HG03342 (cell line): ENCODE results near the gene TEX261.

ENCODE experiments used
- ATAC-seq: cut with Tn5 transposase; IDR thresholded peaks from one replicate; pipeline ENCODE4 v1.9.1; 2021; ENCODE audit warnings: mild to moderate bottlenecking, moderate library complexity; ENCODE audit not compliant: unreplicated experiment

TEX261 gene

DNA sequence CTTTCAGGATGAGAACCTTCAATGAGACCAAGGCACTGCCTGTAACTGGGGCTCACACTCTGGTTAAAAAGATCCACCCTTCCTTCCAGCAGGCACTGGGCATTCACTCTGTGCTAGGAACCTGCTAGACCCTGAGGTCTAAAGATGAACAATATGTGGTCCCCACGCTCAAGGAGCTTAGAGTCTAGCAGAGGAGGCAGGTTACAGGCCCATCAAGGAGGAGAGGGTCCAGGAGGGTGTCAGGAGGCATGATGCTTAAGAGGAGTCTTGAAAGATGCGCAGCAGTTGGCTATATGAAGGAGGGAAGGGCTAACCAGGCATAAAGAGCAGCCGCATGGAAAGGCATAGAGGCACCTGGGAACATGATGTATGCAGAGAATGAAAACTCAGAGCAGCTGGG is 11.7 kb downstream of the TEX261 start:
- ATAC-seq = no peak

DNA sequence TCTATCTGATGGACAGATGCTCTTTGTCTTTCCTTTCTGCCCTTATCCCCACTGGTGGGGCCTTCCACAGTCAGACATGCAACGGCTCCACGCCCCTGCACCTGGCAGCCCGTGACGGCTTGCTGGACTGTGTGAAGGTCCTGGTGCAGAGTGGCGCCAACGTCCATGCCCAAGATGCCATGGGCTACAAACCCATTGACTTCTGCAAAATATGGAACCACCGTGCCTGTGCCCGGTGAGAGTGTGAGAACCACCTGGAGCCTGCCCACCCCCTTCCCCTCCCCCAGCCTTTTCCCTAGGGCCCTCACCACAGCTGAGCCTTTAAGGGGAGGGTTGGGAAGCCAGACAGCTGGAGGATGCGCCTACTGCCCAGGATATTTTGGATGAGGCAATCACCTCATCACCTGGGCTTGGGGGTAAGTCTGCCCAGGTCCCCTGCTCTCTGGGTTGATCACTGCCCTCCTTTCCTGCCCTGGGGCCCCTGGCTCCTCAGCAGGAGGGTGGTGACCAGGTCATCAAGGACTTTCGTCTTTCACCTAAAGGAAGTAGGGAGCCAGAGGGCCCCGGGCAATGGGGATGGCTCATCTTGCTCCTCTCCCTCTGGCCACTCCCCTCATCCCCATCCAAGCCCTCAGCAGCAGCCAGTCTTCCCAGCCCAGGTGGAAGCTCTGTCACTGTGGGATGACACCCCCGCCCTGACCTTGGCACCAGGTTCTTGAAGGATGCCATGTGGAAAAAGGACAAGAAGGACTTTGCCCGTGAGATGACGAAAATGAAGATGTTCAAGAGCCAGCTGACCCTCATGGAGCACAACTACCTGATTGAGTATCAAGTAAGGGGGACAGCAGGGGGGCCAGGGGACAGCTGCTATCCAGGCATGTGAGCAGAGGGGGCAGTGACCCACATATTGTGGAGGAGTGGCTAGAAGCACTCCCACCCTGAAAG is 12.5 kb downstream of the TEX261 start:
- no peak for ATAC-seq

DNA sequence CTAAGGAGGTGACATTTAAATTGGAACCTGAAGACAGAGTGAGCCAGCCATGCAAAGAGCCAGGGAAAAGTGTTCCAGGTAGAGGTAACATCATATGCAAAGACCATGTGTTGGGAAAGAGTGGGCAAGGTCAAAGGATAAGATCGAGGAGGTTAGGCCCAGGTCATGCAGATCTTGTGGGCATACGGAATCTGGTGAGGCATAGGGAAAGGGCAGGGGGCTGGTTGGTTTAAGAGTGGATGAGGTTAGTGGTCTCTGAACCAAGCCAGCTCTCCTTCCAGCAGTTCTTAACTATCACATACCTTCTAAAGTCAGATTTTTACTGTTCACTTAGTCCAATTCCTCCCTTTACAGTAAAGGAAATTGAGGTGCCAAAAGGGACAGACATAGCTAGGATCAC is 13.3 kb downstream of the TEX261 start:
- ATAC-seq = no peak

DNA sequence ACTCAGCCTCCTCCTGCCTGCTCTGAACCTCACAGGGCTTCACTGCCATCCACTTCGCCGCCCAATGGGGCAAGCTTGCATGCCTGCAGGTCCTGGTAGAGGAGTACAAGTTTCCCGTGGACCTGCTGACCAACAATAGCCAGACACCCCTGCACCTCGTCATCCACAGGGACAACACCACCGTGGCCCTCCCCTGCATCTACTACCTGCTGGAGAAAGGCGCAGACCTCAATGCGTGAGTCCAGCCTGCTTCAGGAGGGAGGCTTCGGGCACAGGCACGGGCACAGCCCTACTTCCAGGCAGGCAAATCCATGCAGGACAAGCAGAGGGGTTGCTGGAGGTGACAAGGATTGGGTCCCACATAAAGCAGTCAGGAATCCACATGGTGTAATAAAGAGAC is 15.0 kb downstream of the TEX261 start:
- no peak for ATAC-seq

DNA sequence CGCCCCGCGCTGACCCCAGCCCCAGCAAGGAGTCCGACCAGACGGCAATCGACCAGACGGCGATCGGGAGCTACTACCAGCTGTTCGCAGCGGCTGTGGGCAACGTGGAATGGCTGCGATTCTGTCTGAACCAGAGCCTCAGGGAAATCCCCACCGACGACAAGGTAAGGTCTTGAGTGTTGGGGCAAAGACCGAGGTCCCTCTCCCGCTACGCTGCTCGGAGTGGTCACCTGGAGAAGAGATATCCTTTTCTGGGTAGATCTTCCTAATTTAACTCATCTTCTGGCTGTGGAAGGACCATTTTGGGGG is 15.5 kb downstream of the TEX261 start:
- no peak for ATAC-seq

DNA sequence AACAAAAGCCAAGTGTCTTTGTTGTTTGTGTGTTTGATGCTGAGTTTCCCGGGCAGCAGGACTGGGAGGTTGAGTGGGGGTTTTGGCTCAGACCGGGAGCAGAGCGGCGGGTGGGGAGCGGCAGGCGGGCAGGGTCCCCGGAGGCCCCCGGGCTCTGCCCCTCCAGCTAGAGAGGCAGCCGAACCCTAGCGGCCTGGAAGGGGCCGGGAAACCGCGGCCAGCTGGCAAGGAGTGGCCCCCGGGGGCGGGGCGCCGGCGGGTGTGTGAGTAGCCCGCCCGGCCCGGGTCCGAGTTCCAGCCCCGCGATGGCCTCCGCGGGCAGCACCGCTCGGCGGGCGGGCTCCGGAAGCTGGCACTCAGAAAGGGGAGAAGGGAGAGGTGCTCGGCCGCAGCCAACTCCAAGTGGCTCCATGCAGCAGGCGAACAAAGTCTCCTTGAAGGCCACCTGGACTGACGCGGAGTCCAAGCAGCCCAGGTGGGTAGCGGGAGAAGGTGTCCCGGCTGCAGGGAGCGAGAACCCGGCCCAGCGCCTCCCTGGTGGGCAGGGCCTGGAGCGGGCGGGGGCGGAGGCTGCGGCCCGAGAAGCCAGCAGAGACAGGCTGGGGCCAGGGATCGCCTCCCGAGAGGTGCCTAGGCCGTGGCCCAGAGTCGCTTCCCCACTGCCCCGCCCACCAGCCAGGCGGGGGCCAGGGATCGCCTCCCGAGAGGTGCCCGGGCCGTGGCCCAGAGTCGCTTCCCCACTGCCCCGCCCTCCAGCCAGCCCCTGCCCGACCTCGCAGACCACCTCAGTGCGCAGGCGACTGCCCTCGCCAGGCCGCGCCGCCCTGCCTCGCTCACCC is 16.1 kb downstream of the TEX261 start, which contains the start of gene ANKRD53:
ANKRD53 (plus strand) TSS at position 290 of the 839 bp plus-strand sequence; CDS start at position 306, 16 bp downstream.
- no peak for ATAC-seq

DNA sequence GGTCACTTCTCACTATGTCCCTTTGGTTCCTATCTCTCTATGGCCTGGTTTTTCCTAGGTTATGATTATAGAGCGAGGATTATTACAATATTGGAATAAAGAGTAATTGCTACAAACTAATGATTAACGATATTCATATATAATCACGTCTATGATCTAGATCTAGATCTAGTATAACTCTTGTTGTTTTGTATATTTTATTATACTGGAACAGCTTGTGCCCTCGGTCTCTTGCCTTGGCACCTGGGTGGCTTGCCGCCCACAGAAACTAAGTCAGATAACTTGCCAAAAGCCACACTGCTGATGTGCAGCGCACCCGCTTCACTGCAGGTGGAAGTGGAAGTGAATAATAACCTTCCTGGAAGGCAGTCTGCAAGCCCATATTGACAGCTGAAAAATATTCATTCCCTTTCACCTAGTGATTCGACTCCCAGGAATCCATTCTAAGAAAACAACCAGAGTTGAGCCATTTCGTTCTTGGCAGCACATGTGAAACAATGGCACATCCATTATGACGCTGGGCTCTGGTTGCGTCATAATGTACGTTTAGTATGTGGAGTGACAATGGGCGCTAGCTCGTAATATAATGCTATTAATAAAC is 17.0 kb downstream of the TEX261 start:
- no peak for ATAC-seq

DNA sequence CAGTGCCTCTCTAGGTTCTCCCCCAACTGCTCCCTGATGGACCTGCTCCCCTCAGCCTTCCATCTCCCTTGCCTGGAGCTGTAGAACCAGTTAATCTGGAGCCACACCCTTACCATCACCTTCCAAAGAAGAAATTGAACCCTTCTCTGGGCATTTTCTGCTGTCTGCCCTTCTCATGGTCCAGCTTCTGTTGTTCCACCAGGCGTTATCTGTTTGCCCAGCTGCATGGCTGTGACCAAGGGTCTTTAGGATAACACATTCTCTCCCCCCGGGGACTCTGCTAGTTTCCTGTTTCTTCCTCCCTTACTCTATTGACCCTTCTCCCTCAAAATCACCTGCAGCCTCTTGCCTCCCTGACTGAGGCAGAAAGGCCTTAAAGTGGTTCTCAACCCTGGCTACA is 19.4 kb downstream of the TEX261 start:
- no peak for ATAC-seq

DNA sequence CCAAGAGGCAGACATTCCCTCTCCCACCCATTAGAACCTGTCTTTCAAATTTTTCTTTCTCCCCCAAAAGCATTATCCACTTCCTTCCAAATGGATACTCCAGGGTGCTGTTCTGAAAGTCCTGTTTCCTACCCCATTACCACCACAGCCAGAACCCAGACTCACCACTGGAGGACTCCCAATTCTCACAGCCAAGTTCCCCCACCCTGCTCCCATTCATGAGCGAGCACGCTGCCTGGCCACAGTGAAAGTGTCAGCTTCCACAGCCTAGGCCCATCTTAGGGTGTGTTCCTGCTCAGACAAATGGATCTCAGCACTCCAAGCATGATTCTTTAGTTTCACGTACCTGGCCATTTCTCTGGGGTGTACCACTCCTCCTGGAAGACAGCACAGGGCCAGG is 20.1 kb downstream of the TEX261 start:
- no peak for ATAC-seq

DNA sequence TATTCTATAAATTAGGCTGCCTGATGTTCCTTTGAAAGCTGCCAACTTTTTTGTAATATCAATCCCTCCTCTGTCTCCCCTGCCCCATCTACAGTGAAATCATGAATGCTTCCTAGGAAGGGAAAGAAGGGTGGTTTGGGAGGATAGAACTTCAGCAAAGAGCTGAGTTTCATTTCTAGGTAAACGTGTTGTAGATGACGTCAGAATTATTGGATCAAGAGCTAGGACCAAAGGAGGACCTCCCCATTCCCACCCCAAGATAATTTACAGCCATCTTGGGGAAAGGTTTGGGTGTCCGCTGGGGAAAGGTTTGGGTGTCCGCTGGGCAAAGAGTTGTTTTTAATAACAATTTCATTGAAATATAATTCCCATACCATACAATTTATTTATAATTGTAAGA is 27.5 kb downstream of the TEX261 start:
- ATAC-seq = no peak

DNA sequence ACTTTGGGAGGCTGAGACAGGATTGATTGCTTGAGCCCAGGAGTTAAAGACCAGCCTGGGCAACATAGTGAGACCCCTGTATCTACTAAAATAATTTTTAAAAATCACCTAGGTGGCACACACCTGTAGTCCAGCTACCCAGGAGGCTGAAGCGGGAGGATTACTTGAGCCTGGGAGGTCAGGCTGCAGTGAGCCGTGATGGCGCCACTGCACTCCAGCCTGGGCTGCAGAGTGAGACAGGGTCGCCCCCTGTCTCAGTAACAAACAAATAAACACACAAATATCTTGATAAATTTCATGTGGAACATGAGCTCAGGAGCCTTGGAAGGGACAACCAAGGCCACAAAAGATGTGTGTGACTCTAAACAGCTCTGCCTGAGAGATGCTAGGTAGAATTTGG is 28.0 kb downstream of the TEX261 start:
- no peak for ATAC-seq

DNA sequence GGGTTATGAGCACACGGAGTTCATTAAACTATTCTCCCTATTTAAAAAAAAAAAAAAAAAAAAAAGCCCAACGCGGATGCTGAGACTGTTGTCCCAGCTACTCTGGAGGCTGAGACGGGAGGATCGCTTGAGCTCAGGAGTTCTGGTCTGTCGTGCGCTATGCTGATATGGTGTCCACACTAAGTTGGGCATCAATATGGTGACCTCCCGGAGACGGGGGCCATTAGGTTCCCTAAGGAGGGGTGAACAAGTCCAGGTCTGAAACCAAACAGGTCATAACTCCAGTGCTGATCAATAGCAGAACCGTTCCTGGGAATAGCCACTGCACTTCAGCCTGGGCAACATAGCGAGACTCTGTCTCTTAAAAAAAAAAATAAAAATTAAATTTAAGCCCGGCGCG is 29.2 kb downstream of the TEX261 start:
- ATAC-seq = no peak

DNA sequence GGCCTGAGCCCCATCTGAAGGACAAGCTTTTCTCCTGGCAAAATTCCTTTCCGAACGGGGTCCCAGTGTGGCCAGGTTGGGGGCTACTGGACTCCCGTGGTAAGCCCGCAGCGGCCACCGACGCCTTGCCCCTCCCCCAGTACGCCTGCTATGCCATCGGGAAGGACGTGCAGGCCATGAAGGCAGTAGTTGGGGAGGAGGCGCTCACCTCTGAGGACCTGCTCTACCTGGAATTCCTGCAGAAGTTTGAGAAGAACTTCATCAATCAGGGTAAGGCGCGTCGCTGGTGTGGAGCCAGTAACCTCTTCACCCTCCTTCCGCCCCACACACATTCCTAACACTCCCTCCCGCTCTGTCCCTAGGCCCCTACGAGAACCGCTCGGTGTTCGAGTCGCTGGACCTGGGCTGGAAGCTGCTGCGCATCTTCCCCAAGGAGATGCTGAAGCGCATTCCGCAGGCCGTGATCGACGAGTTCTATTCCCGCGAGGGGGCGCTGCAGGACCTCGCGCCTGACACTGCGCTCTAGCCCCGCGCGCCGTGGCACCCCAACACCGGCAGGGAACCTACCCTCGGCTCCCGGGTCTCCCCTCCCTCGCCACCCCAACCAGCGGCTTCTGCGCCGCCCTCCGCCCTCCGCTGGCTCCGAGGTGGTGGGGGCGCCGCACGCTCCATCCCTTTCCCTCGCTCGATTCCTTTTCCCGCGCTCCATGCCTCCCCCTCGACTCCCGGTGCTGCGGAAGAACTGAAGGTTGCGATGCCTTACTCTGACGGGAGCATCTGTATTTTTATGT is 29.9 kb downstream of the TEX261 start:
- peak; percentile 79 for ATAC-seq

DNA sequence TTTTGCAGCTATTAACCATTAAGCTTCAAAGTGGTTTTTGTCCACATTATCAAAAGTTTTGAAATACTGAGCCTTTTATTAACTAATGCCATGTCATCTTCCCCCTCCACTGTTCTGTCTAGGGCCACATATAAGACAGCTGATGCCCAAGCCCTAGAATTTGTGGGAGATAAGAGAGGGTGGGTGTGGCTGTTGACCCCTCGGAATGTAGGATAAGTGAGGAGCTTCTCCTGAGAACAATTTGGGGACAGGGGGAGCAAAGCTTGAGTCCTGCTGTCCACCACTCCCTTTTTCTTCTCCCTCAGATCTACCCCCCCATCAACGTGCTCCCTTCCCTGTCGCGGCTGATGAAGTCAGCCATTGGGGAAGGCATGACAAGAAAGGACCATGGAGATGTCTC is 30.5 kb downstream of the TEX261 start:
- no peak for ATAC-seq

DNA sequence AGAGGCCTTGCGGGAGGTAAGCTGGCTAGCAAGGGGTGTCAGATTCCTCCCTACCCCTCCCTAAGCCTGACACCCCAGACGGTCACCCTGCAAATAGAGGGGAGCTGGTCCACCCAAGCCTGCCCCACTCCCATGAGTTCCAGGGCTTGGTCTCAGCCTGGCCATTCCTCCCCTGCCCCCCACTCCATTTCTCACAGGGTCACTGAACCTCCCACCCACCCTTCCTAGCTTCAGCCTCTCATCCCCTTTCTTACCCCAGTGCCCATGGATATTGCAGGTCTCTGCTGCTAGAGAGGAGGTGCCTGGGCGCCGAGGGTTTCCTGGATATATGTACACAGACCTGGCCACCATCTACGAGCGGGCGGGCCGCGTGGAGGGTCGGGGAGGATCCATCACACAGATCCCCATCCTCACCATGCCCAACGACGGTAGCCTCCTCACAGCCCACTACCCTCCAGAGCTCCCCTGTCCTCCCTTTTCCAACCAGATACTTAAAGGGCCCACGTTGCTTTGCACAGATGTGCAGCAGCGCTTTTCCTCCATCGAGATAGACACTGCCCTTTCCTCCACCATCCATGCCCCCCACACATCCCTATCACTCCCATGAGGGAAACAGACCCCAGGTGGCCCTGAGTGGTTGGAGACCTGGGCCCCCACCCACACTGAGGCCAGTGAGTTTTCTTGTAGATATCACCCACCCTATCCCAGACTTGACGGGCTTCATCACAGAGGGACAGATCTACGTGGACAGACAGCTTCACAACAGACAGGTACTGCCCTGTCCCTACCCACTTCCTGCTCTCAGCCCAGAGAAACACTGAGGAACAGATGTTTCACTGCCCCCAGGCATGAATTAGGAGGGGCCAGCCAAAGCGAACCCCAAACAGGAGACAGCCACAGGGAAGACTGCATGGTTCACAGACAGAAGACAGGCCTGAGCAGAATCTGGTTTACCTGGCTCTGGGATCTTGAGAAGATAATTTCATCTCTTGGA is 31.5 kb downstream of the TEX261 start:
- no peak for ATAC-seq

DNA sequence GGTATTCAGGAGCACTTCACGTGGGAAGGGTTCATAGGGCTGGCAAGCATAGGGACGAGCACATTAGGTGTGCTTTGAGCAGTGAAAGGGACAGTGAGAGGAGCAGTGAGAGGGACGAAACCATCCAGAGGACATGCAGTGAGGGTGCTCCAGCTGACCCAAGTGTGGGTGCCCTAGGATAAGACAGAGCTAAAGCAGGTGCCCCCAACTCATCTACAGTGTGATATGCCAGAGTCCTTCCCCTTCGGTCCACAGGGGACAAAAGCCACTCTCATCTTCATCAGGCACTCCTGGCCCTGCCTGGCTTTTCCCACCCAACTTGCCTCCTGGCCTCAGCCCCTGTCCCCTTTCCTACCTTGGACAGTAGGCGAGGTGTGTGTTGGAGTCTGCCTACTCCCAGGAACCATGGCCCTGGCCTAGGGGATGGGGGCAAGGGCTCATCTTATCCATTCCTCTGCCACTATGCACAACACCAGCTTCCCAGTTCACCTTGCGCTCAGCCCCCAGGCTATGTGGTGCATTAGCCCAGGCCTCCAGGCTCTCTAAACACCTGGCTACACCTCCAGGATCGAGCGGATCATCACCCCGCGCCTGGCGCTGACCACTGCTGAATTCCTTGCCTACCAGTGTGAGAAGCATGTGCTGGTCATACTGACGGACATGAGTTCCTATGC is 32.3 kb downstream of the TEX261 start:
- ATAC-seq = no peak

DNA sequence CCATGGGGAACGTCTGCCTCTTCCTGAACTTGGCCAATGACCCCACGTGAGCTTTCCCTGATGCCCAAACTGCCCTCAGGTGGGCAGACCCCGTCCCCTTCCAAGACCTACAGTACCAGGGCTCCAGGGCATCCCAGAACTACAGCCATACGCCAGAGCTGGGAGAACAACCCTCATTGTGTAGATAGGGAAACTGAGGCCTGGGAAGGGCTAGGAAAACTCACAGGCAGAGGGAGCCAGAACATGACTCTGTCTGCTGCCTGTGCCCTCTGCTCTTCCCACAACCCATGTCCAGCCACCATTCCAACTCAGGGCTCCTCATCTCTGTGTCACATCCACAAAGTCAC is 33.1 kb downstream of the TEX261 start:
- no peak for ATAC-seq

DNA sequence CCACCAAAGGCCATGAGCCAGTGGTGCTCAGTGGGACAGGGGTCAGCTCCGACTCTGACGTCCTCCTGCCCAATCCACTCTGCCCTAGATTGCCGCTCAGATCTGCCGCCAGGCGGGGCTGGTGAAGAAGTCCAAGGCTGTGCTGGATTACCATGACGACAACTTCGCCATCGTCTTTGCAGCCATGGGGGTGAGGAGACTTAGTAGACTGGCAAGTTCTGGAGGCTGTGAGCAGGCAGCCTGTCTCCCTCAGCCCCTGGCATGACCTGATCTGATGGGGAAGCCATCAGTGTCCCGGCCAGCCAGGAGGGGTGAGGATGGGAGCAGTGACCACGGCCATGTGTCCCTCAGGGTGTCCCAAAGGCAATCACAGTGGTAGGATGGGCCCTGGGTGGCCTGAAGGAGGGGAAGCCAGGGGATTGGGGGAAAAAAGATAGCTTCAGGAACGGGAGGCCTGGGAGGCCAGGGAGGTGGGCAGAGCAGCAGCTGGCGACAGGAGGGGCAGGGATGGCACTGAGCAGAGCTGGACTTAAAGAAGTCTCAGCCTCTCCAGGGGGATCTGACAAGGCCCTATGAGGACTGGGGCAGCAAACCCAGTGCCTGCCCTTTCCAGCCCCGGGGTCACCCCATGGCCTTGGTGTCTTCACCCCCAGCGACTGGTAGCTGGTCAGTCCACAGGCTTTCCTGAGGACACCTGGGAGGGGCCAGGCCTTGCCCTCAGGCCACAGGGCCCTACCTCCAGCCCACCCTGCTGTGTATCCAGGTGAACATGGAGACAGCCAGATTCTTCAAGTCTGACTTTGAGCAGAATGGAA is 33.6 kb downstream of the TEX261 start:
- no peak for ATAC-seq
